GM21737 (cell line): ENCODE results near the gene LILRB5.
"Not testable (repeated sequence)": the region's sequence is repeated elsewhere in the genome, so short reads cannot be mapped to it uniquely, and the experiment has no call there.

Experiments
- ATAC-seq: cut with Tn5 transposase; IDR thresholded peaks from one replicate; pipeline ENCODE4 v1.9.1; 2021; ENCODE audit warnings: mild to moderate bottlenecking, moderate library complexity; ENCODE audit not compliant: unreplicated experiment

Gene LILRB5

DNA sequence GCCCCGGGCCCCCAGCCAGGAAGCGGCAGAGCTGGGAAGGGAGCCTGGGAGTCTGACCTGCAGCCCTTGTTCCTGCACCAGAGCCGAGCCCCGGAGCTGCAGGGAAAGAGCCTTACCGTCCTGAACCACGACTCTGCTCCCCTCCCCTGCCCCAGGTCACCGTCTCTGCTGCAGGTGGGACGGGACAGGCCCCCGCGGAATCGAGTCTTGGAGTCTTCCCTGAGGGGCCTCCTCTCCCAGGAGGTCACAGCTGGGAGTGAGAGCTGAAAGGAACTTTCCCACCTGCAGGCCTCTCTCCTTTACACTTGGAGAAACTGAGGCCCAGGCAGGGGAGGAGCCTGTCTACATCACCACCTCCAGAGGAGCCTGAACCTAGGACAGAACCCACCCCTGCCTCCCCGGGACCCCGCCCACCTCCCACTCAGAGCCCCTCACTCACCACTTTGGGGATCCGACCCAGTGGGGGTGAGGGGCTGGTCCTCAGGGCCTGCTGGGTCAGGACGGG lies 20.1 kb upstream of the LILRB5 start:
- ATAC-seq, result not testable (repeated sequence)

DNA sequence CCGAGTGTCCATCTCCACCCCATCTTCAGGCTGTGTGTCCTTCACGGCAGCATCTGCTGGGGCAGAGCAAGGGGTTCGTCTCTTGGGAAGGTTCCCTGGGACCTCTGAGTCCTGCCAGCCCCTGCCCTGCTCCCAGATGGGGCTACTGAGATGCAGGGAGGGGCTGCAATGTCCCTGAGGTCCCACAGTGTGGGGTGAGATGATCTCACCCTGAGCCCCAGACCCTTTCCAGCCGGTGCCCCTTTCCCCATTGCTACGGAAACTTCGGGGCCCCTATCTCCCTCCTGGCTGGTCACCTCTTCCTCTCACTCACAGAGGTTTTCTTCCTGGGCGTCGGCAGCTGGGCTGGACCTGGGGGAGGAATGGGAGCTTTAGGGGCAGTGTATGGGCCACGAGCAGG lies 18.9 kb upstream of the LILRB5 start:
- ATAC-seq, result no peak

DNA sequence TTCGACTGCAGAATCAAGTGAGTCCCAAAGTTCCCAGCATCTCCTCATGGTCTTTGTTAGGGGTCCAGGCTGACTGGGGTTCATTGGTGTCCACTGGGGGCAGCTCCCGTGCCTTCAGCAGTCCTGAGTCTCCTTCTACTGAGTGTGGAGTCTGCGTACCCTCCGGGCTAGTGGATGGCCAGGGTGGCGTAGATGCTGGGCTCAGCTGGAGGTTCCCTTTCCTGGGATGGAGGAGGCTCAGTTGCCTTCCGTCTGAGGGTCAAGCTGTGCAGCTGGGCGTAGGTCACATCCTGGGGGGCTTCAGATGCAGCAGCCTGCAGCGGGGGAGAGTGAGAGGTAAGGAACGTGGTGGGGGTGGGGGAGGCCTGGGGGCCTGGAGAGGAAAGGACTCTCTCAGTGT lies 17.4 kb upstream of the LILRB5 start:
- ATAC-seq, result not testable (repeated sequence)

DNA sequence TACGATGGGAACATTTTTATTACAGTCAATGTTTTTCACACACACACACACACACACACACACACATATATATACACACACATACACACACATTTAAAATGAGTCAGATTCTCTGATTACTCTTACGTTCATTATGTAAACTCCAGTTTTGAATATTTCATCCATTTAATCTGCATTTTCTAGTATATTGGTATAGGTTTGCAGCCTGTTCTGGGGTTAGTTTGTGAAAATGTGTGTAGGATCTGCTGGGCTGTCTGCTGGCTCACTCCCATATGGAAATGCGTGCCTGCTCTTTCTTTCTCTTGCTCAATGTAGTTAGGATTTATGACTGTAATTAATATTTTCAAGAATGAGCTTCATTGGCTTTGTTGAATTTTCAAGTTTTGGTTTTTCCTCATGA lies 16.7 kb upstream of the LILRB5 start:
- ATAC-seq, result no peak

DNA sequence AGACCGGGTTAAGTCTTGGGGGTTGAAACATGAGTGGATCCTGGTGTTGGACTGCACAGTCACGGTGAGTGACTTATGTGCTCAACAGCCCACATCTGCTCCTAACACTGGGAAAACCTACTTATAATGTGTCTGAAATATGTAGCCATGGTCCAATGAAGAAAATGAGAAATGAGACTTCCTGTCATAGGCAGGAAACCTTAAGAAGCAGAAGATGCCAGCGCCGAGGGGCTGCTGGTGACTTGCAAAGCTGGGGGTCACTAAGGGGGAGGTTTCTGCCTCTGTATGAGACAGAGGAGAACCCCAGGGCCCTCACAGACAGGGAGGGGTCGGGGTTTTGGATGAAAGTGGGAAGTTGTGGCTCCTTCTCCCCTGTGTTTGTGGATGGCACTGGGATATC lies 15.1 kb upstream of the LILRB5 start:
- ATAC-seq, result not testable (repeated sequence)

DNA sequence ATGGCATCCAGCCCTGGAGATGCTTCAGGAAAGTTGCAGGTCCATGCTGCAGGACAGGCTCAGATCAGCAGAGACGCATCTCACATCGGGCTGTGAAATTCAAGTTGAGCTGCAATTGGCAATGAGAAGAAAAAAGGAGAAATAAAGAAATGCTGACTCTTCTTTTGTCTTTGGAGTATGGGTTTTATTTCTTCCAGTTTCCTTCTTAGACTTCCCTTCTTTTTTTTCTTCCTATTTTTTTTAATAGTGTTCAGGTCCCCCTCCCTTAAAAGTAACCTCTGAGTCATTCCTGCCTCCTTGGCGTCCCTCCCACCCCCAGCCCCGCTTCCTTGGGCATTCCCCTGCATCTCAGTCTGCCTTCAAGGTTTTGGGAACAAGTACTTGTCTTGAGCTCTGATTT lies 14.5 kb upstream of the LILRB5 start:
- ATAC-seq, result not testable (repeated sequence)

DNA sequence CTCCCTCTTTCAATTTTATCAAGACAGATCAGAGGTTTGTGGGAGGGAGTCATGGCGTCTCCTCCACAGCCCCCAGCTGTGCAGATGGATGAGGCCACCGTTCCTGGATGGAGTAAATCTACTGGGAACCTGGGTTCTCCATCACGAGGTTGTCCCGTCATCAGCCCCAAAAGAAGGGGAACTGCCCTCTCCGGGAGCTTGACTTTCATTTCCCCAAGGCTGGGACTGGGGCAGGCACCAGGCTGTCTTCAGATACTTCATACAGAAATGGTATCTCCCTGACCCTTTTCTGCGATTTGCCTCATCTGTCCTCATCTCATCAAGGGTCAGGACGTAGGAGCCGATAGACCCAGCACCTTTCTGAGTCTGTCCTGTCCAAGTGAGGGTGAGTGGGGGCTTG lies 14.0 kb upstream of the LILRB5 start:
- no peak for ATAC-seq

DNA sequence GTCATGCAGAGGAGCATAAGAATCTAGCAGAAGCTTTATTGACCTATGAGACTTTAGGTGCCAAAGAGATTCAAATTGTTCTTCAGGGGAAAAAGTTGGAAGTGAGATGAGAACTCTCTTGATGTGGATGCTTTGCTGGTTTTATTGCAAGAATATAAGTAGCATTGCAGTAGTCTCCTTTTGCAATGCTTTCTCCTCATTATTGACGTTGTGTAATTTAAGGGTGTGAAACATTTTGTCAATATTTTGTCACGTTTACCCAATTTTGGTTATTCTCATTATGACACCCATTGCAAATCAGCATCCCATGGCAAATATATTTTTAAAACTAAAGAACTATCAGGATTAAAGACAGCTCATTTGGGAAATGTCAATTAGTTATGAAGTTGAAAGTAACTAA lies 11.9 kb upstream of the LILRB5 start:
- no peak for ATAC-seq

DNA sequence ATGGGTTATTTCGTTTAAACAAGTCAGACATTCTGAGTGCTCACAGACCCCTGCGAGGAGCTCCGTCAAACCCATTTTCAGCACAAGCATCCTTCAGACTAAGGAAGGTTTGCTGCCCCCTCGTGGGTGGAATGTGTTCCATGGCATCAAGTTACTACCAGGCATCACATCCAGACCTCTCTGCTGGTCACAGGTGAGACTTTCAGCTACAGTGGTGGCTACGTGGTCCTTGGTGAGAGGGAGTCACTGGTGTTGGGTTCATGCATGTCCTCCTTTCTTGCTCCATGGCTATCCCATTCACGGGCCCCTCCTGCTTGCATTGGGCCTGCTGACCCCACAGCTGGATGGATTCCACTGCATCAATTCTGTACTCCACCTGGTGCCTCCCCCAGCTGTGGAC lies 9.1 kb upstream of the LILRB5 start:
- ATAC-seq, result no peak

DNA sequence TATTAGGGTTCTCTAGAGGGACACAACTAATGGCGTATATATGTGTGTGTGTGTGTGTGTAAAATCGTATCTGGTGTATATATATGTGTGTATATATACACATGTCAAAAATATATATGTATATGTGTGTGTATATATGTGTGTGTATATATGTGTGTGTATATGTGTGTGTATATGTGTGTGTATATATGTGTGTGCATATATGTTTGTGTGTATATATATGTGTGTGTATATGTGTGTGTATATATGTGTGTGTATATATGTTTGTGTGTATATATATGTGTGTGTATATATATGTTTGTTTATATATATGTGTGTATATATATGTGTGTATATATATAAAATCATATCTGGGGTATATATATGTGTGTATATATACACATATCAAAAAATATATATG lies 5.4 kb upstream of the LILRB5 start:
- no peak for ATAC-seq

DNA sequence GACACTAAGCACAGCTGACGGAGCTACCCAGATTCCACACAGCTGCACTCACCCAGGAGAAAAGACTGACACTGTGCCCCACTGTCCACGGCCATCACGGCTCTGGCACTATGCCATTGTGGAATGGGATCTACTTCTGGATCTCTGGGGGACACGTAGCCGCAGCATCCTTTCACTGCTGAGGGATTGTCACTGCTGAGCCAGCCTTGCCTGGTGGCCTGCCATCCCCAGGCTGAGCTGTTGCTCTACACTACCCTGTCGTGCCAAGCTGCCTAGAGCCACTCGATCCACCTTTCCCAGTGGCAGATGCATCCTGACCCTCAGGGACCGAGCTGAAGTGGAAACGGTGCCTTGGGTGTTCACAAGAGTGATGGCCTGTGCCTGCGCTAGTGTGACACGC lies 5.0 kb upstream of the LILRB5 start:
- no peak for ATAC-seq

DNA sequence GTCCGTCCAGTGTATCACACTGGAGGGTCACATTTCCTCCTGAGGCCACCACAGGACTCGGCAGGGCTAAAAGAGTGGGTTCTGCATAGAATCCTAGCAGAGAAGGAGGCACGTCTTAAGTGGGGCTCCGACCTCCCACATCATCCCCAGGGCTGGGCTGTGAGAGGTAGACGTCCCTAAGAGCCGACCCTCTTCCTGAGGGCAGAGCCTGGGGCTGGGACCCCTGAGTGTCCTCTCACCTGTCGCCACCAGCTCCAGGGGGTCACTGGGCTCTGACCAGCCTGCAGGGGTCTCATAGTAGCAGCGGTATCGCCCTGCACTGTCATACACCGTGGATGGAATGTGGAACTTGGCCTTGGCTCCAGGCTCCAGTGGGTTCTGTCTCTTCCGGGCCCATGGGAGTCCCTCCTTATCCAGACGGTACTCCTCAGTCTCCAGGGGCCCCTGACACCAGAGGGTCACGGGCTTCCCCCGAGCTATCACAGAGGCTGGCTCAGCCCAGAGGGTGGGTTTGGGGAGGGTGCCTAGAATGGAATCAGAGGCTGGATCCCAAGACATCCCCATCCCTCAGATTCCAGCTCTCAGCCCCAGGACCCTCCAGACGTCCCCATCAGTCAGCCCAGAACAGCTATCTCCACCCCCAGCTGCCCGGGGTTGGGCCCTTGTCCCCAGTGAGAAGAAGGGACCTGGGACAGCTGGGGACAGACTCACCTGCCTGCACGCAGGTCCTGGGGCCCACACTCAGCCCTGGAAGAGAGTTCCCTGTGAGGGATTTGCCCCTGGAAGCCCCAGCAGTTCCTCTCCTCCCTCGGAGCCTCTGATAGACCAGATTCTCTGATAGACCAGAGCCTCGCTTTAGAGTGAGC lies 590 bp downstream of the LILRB5 start:
- ATAC-seq, result no peak

DNA sequence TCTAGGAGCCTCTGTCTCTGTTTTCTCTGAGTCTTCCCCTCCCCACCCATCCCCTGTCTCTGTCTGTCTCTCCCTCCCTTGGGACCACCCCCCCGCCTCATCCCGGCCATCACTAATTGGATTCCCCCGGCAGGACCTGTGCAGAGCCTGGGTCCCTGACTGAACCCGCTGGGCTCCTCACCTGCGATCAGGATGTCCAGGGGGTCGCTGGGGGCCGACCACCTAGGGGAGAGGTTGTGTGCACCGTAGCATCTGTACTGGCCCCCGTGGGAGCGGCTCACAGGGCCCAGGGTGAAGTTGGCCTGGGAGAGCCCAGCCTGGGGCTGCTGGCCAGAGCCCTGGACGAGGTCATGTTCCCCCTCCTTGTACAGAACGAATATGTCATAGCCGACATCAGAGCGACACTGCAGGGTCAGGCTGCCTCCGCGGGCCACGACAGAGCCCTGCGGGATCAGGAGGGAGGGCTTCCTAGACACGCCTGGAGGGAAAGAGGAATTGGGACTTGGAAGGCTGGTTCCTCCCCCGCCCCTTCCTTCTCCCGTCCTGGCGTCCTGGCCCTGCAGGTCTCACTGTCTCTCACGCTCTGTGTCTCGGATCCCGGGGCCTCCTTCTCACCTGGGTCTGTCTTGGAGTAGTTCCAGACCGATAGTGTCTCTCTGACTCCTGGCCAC lies 1.8 kb downstream of the LILRB5 start:
- ATAC-seq, result no peak

DNA sequence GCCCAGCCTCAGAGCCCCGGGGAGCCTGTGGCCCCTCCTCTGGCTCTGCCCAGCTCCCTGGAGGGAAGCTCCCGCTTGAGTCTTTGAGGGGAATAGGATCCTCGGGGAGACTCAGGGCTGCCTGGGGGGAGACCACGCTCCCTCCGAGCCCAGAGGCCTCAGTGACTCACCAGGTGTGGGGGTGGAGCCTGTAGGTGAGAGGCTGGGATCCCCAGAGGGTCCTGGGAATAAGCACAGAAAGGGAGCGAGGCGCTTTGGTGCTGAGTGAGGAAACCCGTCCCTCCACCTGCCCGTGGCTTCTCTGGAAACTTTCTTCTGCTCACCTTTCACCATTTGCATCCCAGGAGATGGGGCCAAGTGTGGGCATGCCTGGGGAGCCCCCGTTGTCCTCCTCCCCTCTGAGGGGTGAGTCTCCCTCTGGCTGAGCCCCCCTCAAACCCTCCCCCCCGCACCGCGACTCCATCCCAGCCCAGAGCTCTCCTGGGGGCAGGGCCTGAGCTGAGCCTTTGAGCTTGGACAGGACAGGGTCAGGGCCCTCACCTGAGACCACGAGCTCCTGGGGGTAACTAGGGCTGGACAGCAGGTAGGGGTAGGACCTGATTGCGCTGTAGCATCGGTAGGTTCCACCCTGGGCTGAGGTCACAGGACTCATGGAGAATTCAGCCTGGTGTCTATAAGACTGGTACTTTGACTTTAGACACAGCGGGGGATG lies 2.7 kb downstream of the LILRB5 start:
- no peak for ATAC-seq

DNA sequence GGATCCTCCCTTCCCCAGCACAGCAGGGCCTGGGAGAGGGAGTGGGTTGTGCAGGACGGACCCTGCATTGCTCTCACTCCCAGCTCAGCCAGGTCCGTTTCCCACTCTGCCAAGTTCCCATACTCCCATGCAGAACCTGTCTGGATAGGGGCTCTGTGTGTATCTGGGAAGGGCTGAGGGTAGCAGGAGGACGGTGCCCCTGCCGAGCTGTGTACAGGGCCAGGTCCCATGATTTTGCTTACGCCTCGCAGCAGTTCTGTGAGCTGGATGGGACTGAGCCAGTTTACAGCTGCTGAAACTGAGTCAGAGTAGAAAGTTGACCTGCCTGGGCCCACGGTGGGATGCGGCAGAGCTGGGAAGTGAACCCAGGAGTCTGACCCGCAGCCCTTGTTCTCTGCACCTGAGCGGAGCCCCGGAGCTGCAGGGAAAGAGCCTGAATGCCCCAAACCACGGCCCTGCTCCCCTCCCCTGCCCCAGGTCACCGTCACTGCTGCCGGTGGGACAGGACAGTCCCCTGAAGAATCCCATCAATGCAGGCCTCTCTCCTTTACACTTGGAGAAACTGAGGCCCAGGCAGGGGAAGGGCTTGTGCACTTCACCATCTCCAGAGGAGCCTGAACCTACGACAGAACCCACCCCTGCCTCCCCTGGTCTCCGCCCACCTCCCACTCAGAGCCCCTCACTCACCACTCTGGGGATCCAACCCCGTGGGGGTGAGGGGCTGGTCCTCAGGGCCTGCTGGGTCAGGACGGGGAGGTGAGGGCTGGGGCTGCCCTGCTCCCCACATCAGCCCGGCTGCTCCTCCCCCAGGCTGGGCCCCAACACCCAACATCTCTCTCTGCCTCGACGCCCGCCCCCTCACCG lies 3.5 kb downstream of the LILRB5 start:
- ATAC-seq, result no peak

DNA sequence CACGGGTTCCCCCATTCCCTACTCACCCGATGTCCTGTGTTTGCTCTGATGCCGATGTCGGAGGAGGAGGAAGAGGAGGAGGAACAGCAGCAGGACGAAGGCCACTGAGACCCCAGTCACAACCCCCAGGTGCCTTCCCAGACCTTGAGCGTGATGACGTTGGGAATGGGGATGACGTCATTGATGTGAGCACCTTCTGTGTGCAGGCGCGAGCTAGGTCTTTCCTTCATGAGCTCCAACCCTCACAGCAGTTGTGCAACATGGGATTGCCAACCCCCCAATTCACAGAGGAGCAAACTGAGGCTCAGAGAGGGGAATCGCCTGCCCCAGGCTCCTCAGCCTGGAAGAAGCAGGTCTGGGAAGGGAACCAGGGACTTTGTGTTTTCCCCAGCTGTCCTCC lies 4.2 kb downstream of the LILRB5 start:
- no peak for ATAC-seq

DNA sequence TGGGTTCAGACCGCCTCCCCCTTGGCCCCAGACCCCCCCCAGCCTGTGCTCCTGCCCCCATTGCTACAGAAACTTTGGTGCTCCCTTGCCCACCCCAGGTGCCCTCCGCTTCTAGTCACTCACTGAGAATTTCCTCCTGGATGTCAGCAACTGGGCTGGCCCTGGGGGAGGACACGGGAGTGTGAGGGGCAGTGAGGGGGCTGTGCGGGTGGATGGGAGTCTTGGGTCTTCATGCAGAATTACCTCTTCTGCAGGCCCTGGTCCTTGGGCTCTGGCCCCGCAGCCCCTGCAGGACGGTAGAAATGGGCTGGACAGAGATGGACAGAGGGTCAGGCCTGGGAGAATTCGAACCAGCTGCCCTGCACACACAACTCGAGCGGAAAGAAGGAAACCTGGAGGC lies 4.8 kb downstream of the LILRB5 start:
- no peak for ATAC-seq

DNA sequence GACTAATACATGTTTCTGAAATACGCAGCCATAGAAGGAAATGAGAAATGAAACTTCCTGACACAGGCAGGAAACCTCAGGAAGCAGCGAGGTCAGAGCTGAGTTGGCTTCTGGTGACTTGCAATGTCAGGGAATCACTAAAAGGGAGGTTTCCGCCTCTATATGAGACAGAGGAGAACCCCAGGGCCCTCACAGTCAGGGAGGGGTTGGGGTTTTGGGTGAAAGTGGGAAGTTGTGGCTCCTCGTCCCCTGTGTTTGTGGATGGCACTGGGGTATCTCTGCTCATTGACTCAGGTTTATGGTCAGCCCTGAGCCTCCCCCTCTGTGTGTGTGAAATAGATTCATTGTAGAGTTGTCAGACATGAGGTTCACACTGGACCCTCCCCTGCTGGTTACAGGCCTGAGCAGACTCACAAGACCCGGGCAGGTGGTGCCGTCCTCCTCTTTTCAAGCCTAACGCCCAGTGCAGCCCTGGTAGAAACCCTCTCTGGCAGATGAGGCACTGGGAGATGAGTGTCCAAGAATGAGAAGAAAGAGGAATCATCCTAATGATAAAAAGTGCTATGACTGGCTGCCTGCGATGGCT lies 9.0 kb downstream of the LILRB5 start:
- ATAC-seq, result no peak

DNA sequence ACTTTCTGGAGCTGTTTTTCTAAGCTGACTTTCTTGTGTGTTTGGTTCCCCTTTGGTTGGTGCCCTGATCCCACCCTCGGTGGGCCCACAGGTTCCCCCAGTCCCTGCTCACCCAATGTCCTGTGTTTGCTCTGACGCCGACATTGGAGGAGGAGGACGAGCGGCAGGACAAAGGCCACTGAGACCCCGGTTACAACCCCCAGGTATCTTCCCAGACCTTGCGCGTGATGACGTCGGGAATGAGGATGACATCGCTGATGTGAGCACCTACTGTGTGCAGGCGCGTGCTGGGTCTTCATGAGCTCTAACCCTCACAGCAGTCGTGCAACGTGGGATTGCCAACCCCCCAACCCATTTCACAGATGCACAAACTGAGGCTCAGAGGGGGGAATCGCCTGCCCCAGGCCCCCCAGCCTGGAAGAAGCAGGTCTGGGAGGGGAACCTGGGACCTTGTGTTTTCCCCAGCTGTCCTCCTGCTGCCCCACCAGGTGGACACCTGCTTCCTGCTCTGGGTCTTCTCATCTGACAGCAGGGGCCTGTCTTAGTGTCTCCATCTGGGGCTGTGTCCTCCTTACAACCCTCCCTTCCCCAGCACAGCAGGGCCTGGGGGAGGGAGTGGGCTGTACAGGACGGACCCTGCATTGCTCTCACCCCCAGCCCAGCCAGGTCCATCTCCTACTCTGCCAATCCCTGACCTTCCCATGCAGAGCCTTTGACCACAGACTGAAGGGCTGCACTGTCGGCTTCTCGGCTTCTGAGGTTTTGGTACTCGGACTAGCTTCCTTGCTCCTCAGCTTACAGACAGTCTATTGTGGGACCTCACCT lies 9.8 kb downstream of the LILRB5 start:
- no peak for ATAC-seq
